Measurements from ENCODE around the gene XYLT1. TPM values are rescaled to one million over a fixed set of nuclear protein-coding genes. Genes with fewer than 3 reads are reported as not detected.
"Not testable (repeated sequence)": the region's sequence is repeated elsewhere in the genome, so short reads cannot be mapped to it uniquely, and the experiment has no call there.

The XYLT1 gene
- total RNA-seq, 1 donor from 2014 or later = 27.3 TPM

DNA sequence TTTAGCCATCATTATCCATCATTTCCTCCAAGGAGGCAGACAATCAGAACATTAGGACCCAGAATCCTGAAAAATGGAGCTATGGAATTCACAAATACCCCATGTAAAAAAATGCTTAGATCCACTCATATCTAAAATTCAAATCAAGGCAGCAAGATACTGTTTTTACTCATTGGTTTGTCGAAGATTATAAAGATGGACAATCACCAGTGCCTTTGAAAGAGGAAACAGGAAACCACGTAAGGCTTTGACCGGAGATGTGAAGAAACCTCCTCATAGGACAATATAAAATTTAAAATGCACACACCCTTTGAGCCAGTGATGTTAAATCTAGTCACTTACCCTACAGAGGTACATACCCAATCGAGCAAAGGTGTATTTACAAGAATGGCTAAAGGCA lies 130.0 kb downstream of the XYLT1 start:
- TF ChIP-seq POLR2AphosphoS5 (IDR thresholded peaks at IDR 0.05; ENCODE audit: insufficient read depth in 1 of 2, low read depth in 1 of 2) = no peak
- DNase-seq (ENCODE audit: extremely low spot score in 2 of 2) = no peak
- intact Hi-C loops (cut with DNase I) = no loop called here
- Histone ChIP-seq H3K4me1 (peaks cover 47% of the 10 kb centered on the region), H3K27ac (no peak overlapping the region), H3K27me3 (no peaks in the 10 kb centered on the region), H3K36me3 (no peaks in the 10 kb centered on the region), H3K4me3 (no peak overlapping the region), H3K9me3 (no peaks in the 10 kb centered on the region)

DNA sequence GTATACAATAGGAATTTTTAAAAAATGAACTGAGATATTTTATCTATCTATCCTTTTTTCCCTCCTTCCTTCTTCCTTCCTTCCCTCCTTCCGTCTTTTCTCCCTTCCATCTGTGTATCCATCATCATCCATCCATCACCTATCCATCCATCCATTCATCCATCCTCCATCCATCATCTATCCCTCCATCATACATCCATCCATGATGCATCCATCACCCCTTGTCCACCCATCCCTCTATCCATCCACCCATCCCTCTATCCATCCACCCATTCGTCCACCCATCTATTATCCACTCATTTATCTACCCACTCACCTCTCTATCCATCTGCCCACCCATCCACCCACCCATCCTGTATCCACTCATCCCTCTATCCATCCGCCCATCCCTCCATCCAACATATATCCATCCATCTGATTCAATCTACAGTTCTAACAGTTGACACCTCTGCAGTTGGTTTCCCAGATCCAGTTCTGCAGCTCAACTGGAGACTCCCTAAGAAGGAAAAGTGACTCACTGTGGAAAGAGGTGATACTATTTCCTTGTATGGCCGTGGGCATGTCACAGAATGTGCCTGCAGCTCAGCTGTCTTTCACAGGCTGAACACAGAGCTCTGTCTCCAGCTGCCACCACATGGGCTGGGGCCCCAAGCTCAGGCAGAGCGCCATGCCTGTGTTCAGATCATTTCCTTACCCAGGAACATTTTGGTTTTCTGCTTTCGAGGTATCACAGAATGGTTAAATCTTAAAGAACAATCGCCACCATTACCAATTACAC lies 130.8 kb downstream of the XYLT1 start:
- intact Hi-C loops (cut with DNase I) = no loop called here
- TF ChIP-seq, protein P1, sequence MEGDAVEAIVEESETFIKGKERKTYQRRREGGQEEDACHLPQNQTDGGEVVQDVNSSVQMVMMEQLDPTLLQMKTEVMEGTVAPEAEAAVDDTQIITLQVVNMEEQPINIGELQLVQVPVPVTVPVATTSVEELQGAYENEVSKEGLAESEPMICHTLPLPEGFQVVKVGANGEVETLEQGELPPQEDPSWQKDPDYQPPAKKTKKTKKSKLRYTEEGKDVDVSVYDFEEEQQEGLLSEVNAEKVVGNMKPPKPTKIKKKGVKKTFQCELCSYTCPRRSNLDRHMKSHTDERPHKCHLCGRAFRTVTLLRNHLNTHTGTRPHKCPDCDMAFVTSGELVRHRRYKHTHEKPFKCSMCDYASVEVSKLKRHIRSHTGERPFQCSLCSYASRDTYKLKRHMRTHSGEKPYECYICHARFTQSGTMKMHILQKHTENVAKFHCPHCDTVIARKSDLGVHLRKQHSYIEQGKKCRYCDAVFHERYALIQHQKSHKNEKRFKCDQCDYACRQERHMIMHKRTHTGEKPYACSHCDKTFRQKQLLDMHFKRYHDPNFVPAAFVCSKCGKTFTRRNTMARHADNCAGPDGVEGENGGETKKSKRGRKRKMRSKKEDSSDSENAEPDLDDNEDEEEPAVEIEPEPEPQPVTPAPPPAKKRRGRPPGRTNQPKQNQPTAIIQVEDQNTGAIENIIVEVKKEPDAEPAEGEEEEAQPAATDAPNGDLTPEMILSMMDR (IDR thresholded peaks at IDR 0.05) = no peak
- TF ChIP-seq POLR2A (IDR thresholded peaks at IDR 0.05) (no peak), POLR2AphosphoS5 (IDR thresholded peaks at IDR 0.05; ENCODE audit: insufficient read depth in 1 of 2, low read depth in 1 of 2) (peak; percentile 57 to 65)
- DNase-seq (ENCODE audit: extremely low spot score in 2 of 2) = no peak
- Histone ChIP-seq H3K4me1 (peaks cover 40% of the 10 kb centered on the region), H3K9me3 (no peaks in the 10 kb centered on the region), H3K27me3 (no peaks in the 10 kb centered on the region), H3K4me3 (no peak overlapping the region), H3K36me3 (no peaks in the 10 kb centered on the region), H3K27ac (no peak overlapping the region)

DNA sequence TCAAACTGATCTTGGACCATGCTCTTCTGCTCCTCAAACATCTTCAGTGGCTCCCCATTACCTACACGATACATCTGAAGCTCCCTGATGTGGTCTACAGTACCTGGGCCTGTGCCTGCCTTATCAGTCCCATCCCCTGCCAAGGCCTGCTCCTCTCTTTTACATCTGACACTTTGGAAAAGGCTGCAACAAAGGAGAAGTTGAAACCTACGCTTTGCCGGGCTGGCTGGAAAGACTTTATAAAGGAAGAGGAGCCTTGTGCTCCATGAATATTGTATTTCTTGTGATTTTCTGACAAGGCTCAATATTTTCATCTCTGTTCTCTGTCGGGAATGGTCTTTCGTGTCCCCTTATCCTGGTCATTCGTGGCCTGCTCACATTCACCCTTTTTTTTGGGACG lies 132.5 kb downstream of the XYLT1 start:
- no peaks in the 10 kb centered on the region for H3K27me3 ChIP-seq
- H3K4me1 ChIP-seq = peaks cover 41% of the 10 kb centered on the region
- no peak overlapping the region for H3K4me3 ChIP-seq
- no peak for DNase-seq (ENCODE audit: extremely low spot score in 2 of 2)
- H3K9me3 ChIP-seq = no peaks in the 10 kb centered on the region
- no peaks in the 10 kb centered on the region for H3K36me3 ChIP-seq
- intact Hi-C loops (cut with DNase I) = no loop called here
- H3K27ac ChIP-seq = no peak overlapping the region
- TF ChIP-seq, protein P1 (IDR thresholded peaks at IDR 0.05) = no peak
- no peak for TF ChIP-seq POLR2AphosphoS5 (IDR thresholded peaks at IDR 0.05; ENCODE audit: insufficient read depth in 1 of 2, low read depth in 1 of 2)
- TF ChIP-seq POLR2A (IDR thresholded peaks at IDR 0.05) = no peak

DNA sequence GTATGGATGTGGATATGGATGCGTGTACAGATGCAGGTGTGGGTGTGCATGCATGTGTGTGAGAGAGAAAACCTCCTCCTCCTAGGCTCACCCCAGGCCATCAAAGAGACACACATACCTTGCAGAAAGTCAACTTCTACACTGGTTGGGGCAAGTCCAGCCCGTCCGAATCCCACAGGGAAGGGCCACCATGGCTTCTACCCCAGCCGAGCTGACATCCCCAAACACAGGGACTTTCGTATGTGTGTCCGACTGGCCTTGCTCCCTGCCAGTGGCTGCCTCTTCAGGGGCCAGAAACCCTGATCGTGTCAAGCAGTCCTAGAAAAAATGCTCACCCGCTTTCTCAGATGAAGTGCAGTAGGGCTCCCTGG lies 134.2 kb downstream of the XYLT1 start:
- TF ChIP-seq POLR2A (IDR thresholded peaks at IDR 0.05) (no peak), POLR2AphosphoS5 (IDR thresholded peaks at IDR 0.05; ENCODE audit: insufficient read depth in 1 of 2, low read depth in 1 of 2) (no peak)
- TF ChIP-seq, protein P1 (IDR thresholded peaks at IDR 0.05) = no peak
- intact Hi-C loops (cut with DNase I) = no loop called here
- H3K4me1 ChIP-seq = peaks cover 41% of the 10 kb centered on the region
- H3K27me3 ChIP-seq = no peaks in the 10 kb centered on the region
- no peaks in the 10 kb centered on the region for H3K9me3 ChIP-seq
- H3K27ac ChIP-seq = peak overlapping the region; percentile 66
- H3K4me3 ChIP-seq = no peak overlapping the region
- no peak for DNase-seq (ENCODE audit: extremely low spot score in 2 of 2)
- no peaks in the 10 kb centered on the region for H3K36me3 ChIP-seq

DNA sequence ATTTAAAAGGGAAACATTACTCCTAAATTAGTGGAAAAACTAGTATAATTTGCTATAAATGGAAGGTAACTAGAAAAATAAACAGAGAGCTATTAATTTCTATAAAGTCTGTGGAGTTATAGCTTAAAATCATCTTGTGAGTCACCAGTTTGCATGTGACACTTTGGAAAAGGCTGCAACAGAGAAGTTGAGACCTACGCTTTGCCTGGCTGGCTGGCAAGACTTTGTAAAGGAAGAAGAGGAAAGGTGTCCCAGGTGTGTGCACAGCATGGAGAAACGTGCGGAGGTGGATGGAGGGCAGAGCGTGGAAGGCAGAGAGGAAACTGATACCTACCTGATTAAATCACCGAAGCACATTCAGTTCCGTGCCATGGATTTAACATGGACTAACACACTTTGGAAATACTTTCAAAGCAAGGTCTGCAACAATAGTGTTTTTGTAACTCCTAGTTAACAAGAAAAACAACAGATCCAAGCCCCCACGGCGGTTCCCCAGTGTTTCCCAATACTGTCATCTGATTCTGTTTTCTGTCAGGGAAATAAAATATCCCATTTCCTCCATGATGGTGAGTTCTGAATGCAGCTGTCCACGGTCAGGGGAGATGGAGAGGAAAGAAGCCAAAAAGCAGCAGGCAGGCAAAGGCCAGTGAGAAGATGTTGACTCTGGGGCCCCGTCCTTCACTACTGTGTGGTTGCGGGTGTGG lies 134.8 kb downstream of the XYLT1 start:
- Histone ChIP-seq H3K36me3 (no peaks in the 10 kb centered on the region), H3K27me3 (no peaks in the 10 kb centered on the region), H3K9me3 (no peaks in the 10 kb centered on the region), H3K4me3 (no peak overlapping the region), H3K4me1 (peaks cover 37% of the 10 kb centered on the region), H3K27ac (peak overlapping the region; percentile 66)
- intact Hi-C loops (cut with DNase I) = no loop called here
- TF ChIP-seq POLR2AphosphoS5 (IDR thresholded peaks at IDR 0.05; ENCODE audit: insufficient read depth in 1 of 2, low read depth in 1 of 2) (peak in 1 of 2 donors; percentile 16), POLR2A (IDR thresholded peaks at IDR 0.05) (no peak)
- no peak for DNase-seq (ENCODE audit: extremely low spot score in 2 of 2)

DNA sequence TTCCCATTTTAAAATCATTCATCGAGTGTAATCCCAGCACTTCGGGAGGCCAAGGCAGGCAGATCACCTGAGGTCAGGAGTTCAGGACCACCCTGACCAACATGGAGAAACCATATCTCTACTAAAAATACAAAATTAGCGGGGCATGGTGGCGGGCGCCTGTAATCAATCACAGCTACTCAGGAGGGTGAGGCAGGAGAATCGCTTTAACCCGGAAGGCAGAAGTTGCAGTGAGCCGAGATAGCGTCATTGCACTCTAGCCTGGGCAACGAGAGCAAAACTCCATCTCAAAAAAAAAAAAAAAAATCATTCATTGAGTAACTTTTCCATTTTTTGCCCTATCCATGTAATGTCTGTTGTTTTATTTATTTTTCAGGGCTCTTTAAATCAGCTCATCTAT lies 135.4 kb downstream of the XYLT1 start:
- H3K36me3 ChIP-seq; intact Hi-C loops (cut with DNase I); H3K27me3 ChIP-seq; H3K4me3 ChIP-seq; H3K9me3 ChIP-seq; DNase-seq (ENCODE audit: extremely low spot score in 2 of 2): not testable (repeated sequence)
- Histone ChIP-seq H3K4me1 (peaks cover 37% of the 10 kb centered on the region), H3K27ac (peak overlapping the region; percentile 66)

Data from vagina (tissue), 2 donors.